ENCODE measurements around the gene TSC1. TPM values are rescaled to one million over a fixed set of nuclear protein-coding genes. Genes with fewer than 3 reads are reported as not detected.

TSC1 gene
- total RNA-seq, 1 experiment from 2014 or later = 40.9 TPM

DNA sequence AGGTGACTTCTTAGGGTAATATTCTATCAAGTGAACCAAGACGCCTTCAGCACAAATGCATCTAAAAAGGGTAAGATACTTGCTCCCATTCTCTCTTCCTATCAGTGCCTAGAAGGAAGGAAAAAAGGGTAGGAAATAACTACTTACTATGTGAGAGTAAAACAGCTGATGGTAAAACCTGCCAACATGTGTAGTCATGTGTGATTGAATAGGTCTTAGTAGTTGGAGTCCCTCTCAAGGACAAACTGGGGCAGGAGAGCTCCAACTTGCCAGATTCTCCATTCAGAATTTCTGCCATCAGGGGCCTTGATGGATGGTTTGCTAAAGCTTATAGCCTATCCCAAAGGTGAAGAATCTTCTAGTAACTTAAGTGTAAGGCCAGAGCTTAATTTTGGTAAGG is 5.2 kb downstream of the TSC1 start:
- H3K4me1 ChIP-seq (ENCODE audit: insufficient read depth, low read length, poor library complexity, severe bottlenecking) = peaks cover 11% of the 10 kb centered on the region
- H3K4me3 ChIP-seq (ENCODE audit: low read depth, low read length, poor library complexity, severe bottlenecking) = no peak overlapping the region
- intact Hi-C loops (cut with micrococcal nuclease; ENCODE audit: unreplicated experiment) = no loop called here
- CTCF ChIA-PET = no interaction called here
- DNase-seq (ENCODE audit: low spot score) = no peak
- no peak overlapping the region for H3K27ac ChIP-seq (ENCODE audit: low read depth, low read length, poor library complexity, severe bottlenecking)
- H3K9me3 ChIP-seq (ENCODE audit: low read depth, low read length, poor library complexity, severe bottlenecking) = no peaks in the 10 kb centered on the region
- TF ChIP-seq, protein P1, sequence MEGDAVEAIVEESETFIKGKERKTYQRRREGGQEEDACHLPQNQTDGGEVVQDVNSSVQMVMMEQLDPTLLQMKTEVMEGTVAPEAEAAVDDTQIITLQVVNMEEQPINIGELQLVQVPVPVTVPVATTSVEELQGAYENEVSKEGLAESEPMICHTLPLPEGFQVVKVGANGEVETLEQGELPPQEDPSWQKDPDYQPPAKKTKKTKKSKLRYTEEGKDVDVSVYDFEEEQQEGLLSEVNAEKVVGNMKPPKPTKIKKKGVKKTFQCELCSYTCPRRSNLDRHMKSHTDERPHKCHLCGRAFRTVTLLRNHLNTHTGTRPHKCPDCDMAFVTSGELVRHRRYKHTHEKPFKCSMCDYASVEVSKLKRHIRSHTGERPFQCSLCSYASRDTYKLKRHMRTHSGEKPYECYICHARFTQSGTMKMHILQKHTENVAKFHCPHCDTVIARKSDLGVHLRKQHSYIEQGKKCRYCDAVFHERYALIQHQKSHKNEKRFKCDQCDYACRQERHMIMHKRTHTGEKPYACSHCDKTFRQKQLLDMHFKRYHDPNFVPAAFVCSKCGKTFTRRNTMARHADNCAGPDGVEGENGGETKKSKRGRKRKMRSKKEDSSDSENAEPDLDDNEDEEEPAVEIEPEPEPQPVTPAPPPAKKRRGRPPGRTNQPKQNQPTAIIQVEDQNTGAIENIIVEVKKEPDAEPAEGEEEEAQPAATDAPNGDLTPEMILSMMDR (conservative IDR thresholded peaks at IDR 0.05; ENCODE audit: low read depth, low read length) = no peak
- TF ChIP-seq EZH2 (IDR thresholded peaks at IDR 0.05; ENCODE audit: borderline replicate concordance, low read depth, low read length, poor library complexity, severe bottlenecking) = no peak
- no peaks in the 10 kb centered on the region for H3K27me3 ChIP-seq (replicated peaks; ENCODE audit: insufficient read depth, low read depth, low read length, poor library complexity)
- POLR2A ChIA-PET (ENCODE audit: low non-redundant PET) = no interaction called here
- BruUV-seq (replicated peaks) = no TSS peak
- H3K36me3 ChIP-seq (ENCODE audit: insufficient read depth, low read length, poor library complexity, severe bottlenecking) = no peaks in the 10 kb centered on the region

DNA sequence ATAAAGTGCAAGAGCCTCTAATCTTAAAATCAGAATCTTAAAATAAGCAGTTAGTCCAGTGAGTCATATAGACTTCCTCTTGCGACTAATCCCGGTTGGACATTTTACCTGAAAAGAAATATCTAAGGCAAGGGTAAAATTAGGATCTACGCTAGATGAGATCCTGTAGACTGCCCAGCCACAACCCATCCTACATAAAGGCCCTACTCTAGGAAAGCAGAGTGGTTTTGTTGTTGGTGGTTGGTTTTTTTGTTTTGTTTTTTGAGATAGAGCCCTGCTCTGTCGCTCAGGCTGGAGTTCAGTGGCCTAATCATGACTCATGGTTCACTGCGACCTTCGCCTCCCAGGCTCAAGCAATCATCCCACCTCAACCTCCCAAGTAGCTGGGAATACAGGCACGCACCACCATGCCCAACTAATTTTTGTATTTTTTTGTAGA is 6.9 kb downstream of the TSC1 start:
- ChIA-PET POLR2A (ENCODE audit: low non-redundant PET) (no interaction called here), CTCF (no interaction called here)
- DNase-seq (ENCODE audit: low spot score) = no peak
- Histone ChIP-seq H3K27me3 (replicated peaks; ENCODE audit: insufficient read depth, low read depth, low read length, poor library complexity) (no peaks in the 10 kb centered on the region), H3K4me3 (ENCODE audit: low read depth, low read length, poor library complexity, severe bottlenecking) (no peak overlapping the region), H3K4me1 (ENCODE audit: insufficient read depth, low read length, poor library complexity, severe bottlenecking) (peaks cover 1% of the 10 kb centered on the region), H3K27ac (ENCODE audit: low read depth, low read length, poor library complexity, severe bottlenecking) (no peak overlapping the region), H3K36me3 (ENCODE audit: insufficient read depth, low read length, poor library complexity, severe bottlenecking) (no peaks in the 10 kb centered on the region), H3K9me3 (ENCODE audit: low read depth, low read length, poor library complexity, severe bottlenecking) (no peaks in the 10 kb centered on the region)
- TF ChIP-seq EZH2 (IDR thresholded peaks at IDR 0.05; ENCODE audit: borderline replicate concordance, low read depth, low read length, poor library complexity, severe bottlenecking) = no peak
- TF ChIP-seq, protein P1 (conservative IDR thresholded peaks at IDR 0.05; ENCODE audit: low read depth, low read length) = no peak
- intact Hi-C loops (cut with micrococcal nuclease; ENCODE audit: unreplicated experiment) = no loop called here
- BruUV-seq (replicated peaks) = no TSS peak

DNA sequence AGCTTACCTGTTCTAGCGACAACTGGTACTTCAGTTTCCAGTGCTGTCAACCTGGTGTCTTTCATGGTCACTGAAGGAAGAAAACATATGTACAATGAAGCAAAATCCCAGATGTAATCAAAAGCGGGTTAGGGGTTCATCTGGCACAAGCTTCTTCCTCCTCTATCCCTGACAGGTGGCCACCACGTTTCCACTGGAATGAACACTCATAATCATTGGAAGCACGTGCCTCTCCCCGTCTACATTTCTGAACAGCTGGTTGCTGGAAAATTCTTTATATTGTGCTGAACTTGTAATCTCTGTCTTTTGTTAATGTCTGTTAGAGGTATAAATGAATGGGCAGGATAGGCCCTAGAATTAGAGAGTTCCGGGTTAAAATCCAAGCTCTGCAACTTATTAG is 9.4 kb downstream of the TSC1 start:
- ChIA-PET POLR2A (ENCODE audit: low non-redundant PET) (no interaction called here), CTCF (no interaction called here)
- TF ChIP-seq EZH2 (IDR thresholded peaks at IDR 0.05; ENCODE audit: borderline replicate concordance, low read depth, low read length, poor library complexity, severe bottlenecking) = no peak
- TF ChIP-seq, protein P1 (conservative IDR thresholded peaks at IDR 0.05; ENCODE audit: low read depth, low read length) = no peak
- intact Hi-C loops (cut with micrococcal nuclease; ENCODE audit: unreplicated experiment) = no loop called here
- no peaks in the 10 kb centered on the region for H3K27me3 ChIP-seq (replicated peaks; ENCODE audit: insufficient read depth, low read depth, low read length, poor library complexity)
- H3K4me1 ChIP-seq (ENCODE audit: insufficient read depth, low read length, poor library complexity, severe bottlenecking) = no peaks in the 10 kb centered on the region
- H3K4me3 ChIP-seq (ENCODE audit: low read depth, low read length, poor library complexity, severe bottlenecking) = no peak overlapping the region
- no peak overlapping the region for H3K27ac ChIP-seq (ENCODE audit: low read depth, low read length, poor library complexity, severe bottlenecking)
- no peak for DNase-seq (ENCODE audit: low spot score)
- BruUV-seq (replicated peaks) = no TSS peak
- H3K36me3 ChIP-seq (ENCODE audit: insufficient read depth, low read length, poor library complexity, severe bottlenecking) = no peaks in the 10 kb centered on the region
- H3K9me3 ChIP-seq (ENCODE audit: low read depth, low read length, poor library complexity, severe bottlenecking) = no peaks in the 10 kb centered on the region

All from A673 (cell line).